ENCODE data around the gene AP3D1. TPM values are rescaled to one million over a fixed set of nuclear protein-coding genes. Genes with fewer than 3 reads are reported as not detected.
A peak's percentile ranks its signal among the peaks of the same experiment; 100 is the strongest.

AP3D1 gene
- total RNA-seq, 1 experiment from 2014 or later: 78.9 TPM

DNA sequence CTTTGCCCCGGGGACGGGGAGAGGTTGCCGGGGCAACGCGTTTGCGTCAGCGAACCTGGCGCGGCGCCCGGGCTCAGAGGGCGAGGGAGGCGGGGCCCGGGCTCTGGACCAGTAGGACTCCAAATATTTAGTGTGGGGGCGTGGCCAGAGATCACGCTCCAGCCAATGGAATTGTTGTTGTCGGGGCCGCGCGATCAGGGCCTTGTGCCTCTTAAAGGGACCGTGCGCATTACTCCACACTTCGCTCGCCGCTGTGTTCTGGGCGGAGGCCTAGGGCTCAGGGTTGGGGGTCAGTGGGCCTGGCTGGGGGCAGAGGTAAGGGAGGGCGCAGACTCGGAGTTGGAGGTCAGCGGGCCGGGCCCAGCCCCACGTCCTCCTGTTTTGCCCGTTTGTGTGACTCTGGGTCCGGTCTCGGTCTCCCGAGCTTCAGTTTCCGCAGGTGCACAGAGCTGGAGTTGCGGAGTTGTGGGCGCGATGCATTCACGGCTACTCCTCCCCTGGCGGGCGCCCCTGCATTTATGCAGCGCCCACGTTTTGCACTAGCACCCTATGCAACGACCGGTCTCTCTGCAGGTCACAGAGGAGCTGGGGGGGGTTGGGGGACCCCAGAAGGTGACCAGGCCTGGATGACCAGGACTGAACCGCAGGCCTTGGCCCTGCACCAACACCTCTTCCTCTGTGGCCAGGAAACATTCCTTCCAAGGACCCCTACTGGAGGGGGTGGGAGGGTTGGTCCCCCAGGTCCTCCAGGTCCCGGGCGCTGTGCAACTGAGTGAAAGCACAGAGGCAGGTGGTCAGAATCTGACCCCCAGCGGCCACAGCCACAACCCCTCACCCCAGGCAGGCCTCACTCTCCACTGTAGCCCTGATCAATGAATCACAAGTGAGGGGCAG, 89.6 kb downstream of the AP3D1 start:
- no peaks in the 10 kb centered on the region for H3K27me3 ChIP-seq (replicated peaks)
- peak overlapping the region; percentile 59 for H3K4me3 ChIP-seq
- DNase-seq (ENCODE audit: low read depth in 1 of 2, low spot score in 2 of 2): peak; percentile 99

GRCh38 chr19:2060884-2061494, 90.4 kb downstream of the AP3D1 start:
- H3K36me3 ChIP-seq: no peaks in the 10 kb centered on the region
- peaks cover 36% of the 10 kb centered on the region for H3K4me1 ChIP-seq (replicated peaks)
- H3K27me3 ChIP-seq (replicated peaks): no peaks in the 10 kb centered on the region
- no peaks in the 10 kb centered on the region for H3K9me3 ChIP-seq (replicated peaks)
- DNase-seq (ENCODE audit: low read depth in 1 of 2, low spot score in 2 of 2): peak in 1 of 2 experiments; percentile 67
- H3K4me3 ChIP-seq: peak overlapping the region; percentile 59
- peak overlapping the region; percentile 93 for H3K27ac ChIP-seq

More for the DNA sequence above, 89.6 kb downstream of the AP3D1 start:
- Histone ChIP-seq H3K9me3 (replicated peaks) (no peaks in the 10 kb centered on the region), H3K4me1 (replicated peaks) (peaks cover 31% of the 10 kb centered on the region), H3K36me3 (no peaks in the 10 kb centered on the region), H3K27ac (peak overlapping the region; percentile 93)

- H3K4me3 ChIP-seq: peak overlapping the region; percentile 10
- peak; percentile 62 to 73 for DNase-seq (ENCODE audit: low read depth in 1 of 2, low spot score in 2 of 2)
- no peaks in the 10 kb centered on the region for H3K9me3 ChIP-seq (replicated peaks)
- peaks cover 40% of the 10 kb centered on the region for H3K4me1 ChIP-seq (replicated peaks)
- no peaks in the 10 kb centered on the region for H3K36me3 ChIP-seq
- no peaks in the 10 kb centered on the region for H3K27me3 ChIP-seq (replicated peaks)
- H3K27ac ChIP-seq: peak overlapping the region; percentile 93
These were observed 91.8 kb downstream of the AP3D1 start for GRCh38 chr19:2059422-2060201.

DNA sequence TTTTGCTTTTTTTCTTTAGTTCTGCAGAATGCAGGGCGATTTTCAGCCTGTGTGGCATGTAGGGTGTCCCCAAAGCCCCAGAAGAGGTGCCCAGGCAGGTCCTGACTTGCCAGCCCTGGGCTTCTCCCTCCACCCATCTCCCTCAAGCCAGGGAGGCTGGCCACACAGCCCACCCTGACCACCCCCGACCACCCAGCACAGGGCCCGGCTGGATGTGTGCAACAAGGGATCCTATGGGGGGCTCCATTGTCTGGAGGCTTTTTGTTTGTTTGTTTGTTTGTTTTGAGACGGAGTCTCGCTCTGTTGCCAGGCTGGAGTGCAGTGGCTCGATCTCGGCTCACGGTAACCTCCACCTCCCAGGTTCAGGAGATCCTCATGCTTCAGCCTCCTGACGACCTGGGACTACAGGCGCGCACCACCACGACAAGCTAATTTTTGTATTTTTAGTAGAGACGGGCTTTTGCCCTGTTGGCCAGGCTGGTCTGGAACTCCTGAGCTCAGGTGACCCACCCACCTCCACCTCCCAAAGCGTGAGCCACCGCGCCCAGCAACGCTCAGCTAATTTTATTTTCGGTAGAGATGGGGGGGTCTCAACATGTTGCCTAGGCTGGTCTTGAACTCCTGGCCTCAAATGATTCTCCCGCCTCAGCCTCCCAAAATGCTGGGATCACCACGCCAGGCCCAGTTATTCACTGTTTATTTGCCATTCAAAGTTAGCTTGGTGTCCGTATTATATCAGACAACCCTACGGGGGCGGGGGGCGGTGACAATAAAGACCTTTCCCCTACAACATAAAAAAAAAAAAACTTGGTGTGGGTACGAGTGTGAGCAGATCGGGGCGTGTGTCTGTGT, 92.6 kb downstream of the AP3D1 start:
- Histone ChIP-seq H3K4me1 (replicated peaks) (peaks cover 40% of the 10 kb centered on the region), H3K36me3 (no peaks in the 10 kb centered on the region), H3K9me3 (replicated peaks) (no peaks in the 10 kb centered on the region), H3K27me3 (replicated peaks) (no peaks in the 10 kb centered on the region), H3K4me3 (no peak overlapping the region), H3K27ac (peak overlapping the region; percentile 93)
- DNase-seq (ENCODE audit: low read depth in 1 of 2, low spot score in 2 of 2): no peak

DNA sequence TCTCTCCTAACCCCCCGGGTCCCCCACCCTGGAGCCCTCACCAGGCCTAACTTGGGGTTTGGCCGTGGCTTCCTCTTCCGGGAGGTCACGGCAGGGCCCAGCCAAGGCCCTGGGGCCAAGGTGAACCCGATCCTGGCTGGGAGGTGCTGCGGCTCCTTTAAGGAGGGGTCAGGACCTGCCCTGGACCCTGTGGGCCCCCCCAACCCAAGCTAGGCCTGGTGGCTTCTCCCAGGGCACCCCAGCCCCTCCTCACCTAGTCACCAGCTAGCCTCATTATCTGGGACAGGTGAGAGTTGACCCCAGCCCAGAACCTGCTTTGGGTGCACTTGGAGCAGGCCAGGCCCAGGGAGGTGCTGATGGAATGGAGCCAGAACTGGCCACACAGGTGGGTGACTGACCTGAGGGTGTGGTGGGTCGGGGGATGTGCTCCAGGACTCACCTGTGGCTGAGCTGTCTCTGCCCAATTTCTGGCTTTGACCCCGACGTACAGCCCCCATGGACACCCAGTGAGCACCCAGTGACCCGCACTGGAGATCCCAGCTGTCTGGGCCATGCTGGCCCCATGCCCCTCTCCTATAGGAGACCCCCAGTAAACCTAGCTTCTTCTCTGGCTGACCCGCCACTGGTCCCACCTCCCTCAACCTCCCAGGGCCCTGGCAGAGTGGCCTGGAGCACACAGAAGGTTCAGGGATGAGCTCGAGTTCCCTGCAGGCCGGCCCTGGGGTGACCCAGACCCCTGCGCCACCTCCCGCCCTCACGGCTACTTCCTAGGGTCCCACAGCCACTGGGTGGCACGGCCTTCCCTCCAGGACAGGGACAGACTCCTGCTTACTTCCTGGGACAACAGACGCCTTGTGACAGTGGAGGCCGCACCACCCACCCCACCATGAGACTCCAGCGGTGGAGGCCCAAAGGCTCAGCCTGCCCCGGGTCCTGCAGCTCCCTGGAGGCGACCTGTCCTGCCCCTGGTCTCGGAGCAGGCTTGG, 93.6 kb downstream of the AP3D1 start:
- no peaks in the 10 kb centered on the region for H3K27me3 ChIP-seq (replicated peaks)
- no peak for DNase-seq (ENCODE audit: low read depth in 1 of 2, low spot score in 2 of 2)
- H3K36me3 ChIP-seq: no peaks in the 10 kb centered on the region
- H3K9me3 ChIP-seq (replicated peaks): no peaks in the 10 kb centered on the region
- H3K4me3 ChIP-seq: no peak overlapping the region
- H3K27ac ChIP-seq: no peak overlapping the region
- H3K4me1 ChIP-seq (replicated peaks): peaks cover 40% of the 10 kb centered on the region

DNA sequence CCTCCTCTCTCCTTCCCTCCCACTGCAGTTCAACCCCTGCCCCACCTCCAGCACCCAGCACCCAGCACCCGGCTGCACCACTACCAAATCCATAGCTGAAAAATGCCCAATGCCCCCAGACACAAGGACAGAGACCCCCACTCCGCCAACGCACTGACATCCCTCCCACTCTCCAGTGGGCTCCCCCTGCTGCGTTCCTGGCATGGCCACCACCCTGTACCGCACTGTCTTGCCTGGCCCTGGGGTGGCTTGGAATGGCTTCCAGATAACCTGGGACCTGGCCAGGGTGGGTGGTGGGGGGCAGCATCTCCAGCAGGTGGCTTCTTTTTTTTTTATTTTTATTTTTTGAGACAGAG, 94.6 kb downstream of the AP3D1 start:
- no peak overlapping the region for H3K27ac ChIP-seq
- no peaks in the 10 kb centered on the region for H3K9me3 ChIP-seq (replicated peaks)
- DNase-seq (ENCODE audit: low read depth in 1 of 2, low spot score in 2 of 2): no peak
- H3K4me1 ChIP-seq (replicated peaks): peaks cover 36% of the 10 kb centered on the region
- no peaks in the 10 kb centered on the region for H3K27me3 ChIP-seq (replicated peaks)
- no peaks in the 10 kb centered on the region for H3K36me3 ChIP-seq
- H3K4me3 ChIP-seq: no peak overlapping the region

DNA sequence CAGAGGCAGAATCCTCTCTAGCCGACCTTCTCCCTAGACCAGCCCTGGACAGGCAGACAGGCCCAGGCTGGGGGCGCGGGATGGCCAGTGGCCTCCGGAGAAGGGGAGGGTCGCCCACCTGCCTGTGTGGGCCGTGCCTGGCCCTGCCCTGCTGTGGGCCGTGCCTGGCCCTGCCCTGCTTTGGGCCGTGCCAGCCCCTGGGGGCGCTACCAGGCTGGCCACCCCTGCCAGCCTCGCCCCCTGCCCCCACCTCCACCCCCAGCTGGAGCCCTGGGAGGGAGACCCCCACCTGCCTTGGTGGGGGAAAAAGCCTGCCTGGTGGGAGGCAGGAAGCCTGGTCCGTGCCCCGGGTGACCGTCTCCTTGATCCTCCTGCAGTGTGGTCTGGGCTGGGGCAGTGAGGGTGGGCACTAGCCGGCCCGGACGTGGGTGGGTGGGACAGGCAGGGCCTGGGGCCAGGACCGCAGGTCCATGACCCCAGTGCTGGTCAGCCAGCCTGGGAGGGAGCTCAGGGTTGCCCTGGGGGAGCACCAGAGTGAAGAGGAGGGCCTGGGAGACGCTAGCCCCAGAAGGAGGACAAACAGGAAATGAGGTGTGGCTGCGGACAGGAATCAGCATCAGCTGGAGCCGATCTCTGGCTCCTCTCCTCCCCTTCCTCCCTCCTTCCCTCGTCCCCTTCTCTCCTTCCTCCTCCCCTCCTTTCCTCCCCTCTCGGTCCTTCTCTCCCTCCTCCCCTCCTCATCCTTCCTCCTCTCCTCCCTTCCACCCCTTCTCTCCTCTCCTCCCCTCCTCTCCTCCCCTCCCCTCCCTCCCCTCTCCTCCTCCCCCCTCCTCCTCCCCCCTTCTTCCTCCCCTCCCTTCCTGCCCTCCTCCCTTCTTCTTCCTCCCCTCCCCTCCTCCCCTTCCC, 95.2 kb downstream of the AP3D1 start:
- H3K27ac ChIP-seq: peak overlapping the region; percentile 81
- H3K4me1 ChIP-seq (replicated peaks): peaks cover 39% of the 10 kb centered on the region
- H3K36me3 ChIP-seq: no peaks in the 10 kb centered on the region
- H3K9me3 ChIP-seq (replicated peaks): no peaks in the 10 kb centered on the region
- 0 out of 2 replicates have a peak overlapping the region, but pooled peaks have one; percentile 11 for H3K4me3 ChIP-seq
- no peaks in the 10 kb centered on the region for H3K27me3 ChIP-seq (replicated peaks)
- no peak for DNase-seq (ENCODE audit: low read depth in 1 of 2, low spot score in 2 of 2)

DNA sequence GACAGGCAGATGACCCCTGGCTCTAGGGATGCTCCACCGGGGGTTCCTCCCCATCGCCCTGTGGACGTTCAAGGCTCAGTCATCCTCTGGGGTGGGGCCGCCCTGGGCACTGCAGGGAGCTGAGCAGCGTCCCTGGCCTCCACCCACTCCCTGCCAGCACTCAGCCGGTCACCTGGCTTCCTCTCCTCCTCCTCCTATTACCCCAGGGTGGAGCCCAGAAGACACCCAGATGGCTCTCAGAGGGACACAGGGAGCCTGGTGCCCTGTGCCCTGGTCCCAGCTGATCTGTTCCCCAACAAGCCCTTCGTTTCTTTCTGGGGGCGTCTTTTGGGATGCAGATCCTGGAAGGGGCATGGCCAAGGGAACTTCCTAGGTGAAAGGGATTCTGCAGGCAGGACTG, 96.6 kb downstream of the AP3D1 start:
- H3K27me3 ChIP-seq (replicated peaks): no peaks in the 10 kb centered on the region
- H3K36me3 ChIP-seq: 0 out of 2 replicates have a peak, but pooled peaks cover 3% of the 10 kb centered on the region
- no peak for DNase-seq (ENCODE audit: low read depth in 1 of 2, low spot score in 2 of 2)
- no peaks in the 10 kb centered on the region for H3K9me3 ChIP-seq (replicated peaks)
- peaks cover 34% of the 10 kb centered on the region for H3K4me1 ChIP-seq (replicated peaks)
- no peak overlapping the region for H3K4me3 ChIP-seq
- H3K27ac ChIP-seq: no peak overlapping the region

DNA sequence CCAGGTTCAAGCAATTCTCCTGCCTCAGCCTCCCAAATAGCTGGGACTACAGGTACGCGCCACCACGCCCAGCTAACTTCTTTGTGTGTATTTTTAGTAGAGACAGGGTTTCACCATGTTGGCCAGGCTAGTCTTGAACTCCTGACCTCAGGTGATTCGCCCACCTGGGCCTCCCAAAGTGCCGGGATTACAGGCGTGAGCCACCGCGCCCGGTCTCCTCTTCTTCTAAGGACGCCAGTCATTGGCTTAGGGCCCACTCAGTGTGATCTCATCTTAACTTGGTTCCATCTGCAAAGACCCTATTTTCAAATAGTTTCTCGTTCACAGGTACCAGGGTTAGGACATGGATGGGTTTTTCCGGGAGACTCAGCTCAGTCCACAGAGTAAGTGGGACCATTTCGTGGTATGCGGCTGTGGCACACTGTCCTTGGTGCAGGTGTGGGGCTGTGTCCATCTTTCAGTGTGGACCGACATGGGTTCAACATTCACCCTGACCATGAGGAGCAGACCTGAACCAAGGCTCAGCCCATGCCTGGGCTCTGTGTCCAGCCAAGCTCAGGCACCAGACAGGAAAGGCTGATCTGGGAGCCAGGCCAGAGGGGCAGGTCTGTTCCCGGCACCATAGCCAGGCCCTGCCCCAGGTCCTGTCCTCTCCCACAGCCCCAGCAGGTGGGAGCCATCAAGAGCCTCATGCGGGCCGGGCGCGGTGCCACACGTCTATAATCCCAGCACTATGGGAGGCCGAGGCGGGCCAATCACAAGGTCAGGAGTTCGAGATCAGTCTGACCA, 97.6 kb downstream of the AP3D1 start:
- no peak for DNase-seq (ENCODE audit: low read depth in 1 of 2, low spot score in 2 of 2)
- H3K4me1 ChIP-seq (replicated peaks): peaks cover 33% of the 10 kb centered on the region
- no peak overlapping the region for H3K4me3 ChIP-seq
- H3K36me3 ChIP-seq: 0 out of 2 replicates have a peak, but pooled peaks cover 7% of the 10 kb centered on the region
- no peak overlapping the region for H3K27ac ChIP-seq
- no peaks in the 10 kb centered on the region for H3K9me3 ChIP-seq (replicated peaks)
- H3K27me3 ChIP-seq (replicated peaks): no peaks in the 10 kb centered on the region

- DNase-seq (ENCODE audit: low read depth in 1 of 2, low spot score in 2 of 2): no peak
- H3K27me3 ChIP-seq (replicated peaks): no peaks in the 10 kb centered on the region
- peak overlapping the region; percentile 81 for H3K4me3 ChIP-seq
- H3K36me3 ChIP-seq: peaks cover 7% of the 10 kb centered on the region; the same call in 1 of the 2 replicates
- peak overlapping the region; percentile 45 for H3K27ac ChIP-seq
- no peaks in the 10 kb centered on the region for H3K9me3 ChIP-seq (replicated peaks)
- peaks cover 43% of the 10 kb centered on the region for H3K4me1 ChIP-seq (replicated peaks)
These were observed 99.3 kb downstream of the AP3D1 start for GRCh38 chr19:2051773-2052704.
